NOMO-1 (cell line): ENCODE results near the gene GAS2L1.
"Not testable (repeated sequence)": the region's sequence is repeated elsewhere in the genome, so short reads cannot be mapped to it uniquely, and the experiment has no call there.

Experiments used
- DNase-seq, 2 experiments: peaks; one replicate each; lab custom pipeline; 2025; ENCODE audit not compliant: unreplicated experiment in 2 of 2; lab: John Stamatoyannopoulos, UW

The GAS2L1 gene

GRCh38 chr22:29340566-29340965, 34.1 kb downstream of the GAS2L1 start:
- no peak for DNase-seq

GRCh38 chr22:29341056-29341848, 34.8 kb downstream of the GAS2L1 start:
- DNase-seq, result no peak

GRCh38 chr22:29341849-29342127, 35.3 kb downstream of the GAS2L1 start:
- no peak for DNase-seq

- DNase-seq, result no peak
These were observed 35.7 kb downstream of the GAS2L1 start for GRCh38 chr22:29342177-29342576.

- no peak for DNase-seq
These were observed 36.3 kb downstream of the GAS2L1 start for GRCh38 chr22:29342577-29343312.

GRCh38 chr22:29343313-29343805, 36.9 kb downstream of the GAS2L1 start:
- DNase-seq, result no peak

- DNase-seq, result no peak
These were observed 37.7 kb downstream of the GAS2L1 start for GRCh38 chr22:29344137-29344536.

- not testable (repeated sequence) for DNase-seq
These were observed 38.4 kb downstream of the GAS2L1 start for GRCh38 chr22:29344889-29345288.

- DNase-seq, result no peak
These were observed 39.5 kb downstream of the GAS2L1 start for GRCh38 chr22:29345932-29346331.

GRCh38 chr22:29346659-29347058, 40.2 kb downstream of the GAS2L1 start:
- no peak for DNase-seq

GRCh38 chr22:29348041-29348440, 41.6 kb downstream of the GAS2L1 start:
- no peak for DNase-seq

GRCh38 chr22:29348956-29349355, 42.5 kb downstream of the GAS2L1 start:
- DNase-seq, result no peak

GRCh38 chr22:29351042-29351441, 44.6 kb downstream of the GAS2L1 start:
- no peak for DNase-seq

- DNase-seq, result no peak
These were observed 45.4 kb downstream of the GAS2L1 start for GRCh38 chr22:29351891-29352290.

GRCh38 chr22:29352778-29353177, 46.3 kb downstream of the GAS2L1 start:
- no peak for DNase-seq

GRCh38 chr22:29353286-29353685, 46.8 kb downstream of the GAS2L1 start:
- DNase-seq, result no peak

- no peak for DNase-seq
These were observed 47.4 kb downstream of the GAS2L1 start for GRCh38 chr22:29353860-29354259.

- DNase-seq, result not testable (repeated sequence)
These were observed 50.9 kb downstream of the GAS2L1 start for GRCh38 chr22:29357193-29357890.

- no peak for DNase-seq
These were observed 53.0 kb downstream of the GAS2L1 start for GRCh38 chr22:29359469-29359868.
